GM13977 (cell line): ENCODE data around the gene SH3TC1.

Source experiments
- DNase-seq: peaks from one replicate; pipeline ENCODE4 v3.0.0; 2012; ENCODE audit warnings: low spot score
- in situ Hi-C: fragments of 300-500 bp; cut with MboI; formaldehyde crosslinking; loops from one replicate; pipeline ENCODE4 v1.12.0; 2022; ENCODE audit warnings: low sequenced_read_pairs, low pct_unique_long_range_greater_than_20kb, mixed read lengths, inconsistent platforms; ENCODE audit not compliant: unreplicated experiment
- TF ChIP-seq, protein P1 (sequence below): IDR thresholded peaks from 2 replicates; pipeline ENCODE4 v1.5.1; 2012; ENCODE audit warnings: mild to moderate bottlenecking, control low read depth; ENCODE audit not compliant: insufficient read depth; ENCODE audit errors: extremely low read depth, missing control alignments

Gene SH3TC1

DNA sequence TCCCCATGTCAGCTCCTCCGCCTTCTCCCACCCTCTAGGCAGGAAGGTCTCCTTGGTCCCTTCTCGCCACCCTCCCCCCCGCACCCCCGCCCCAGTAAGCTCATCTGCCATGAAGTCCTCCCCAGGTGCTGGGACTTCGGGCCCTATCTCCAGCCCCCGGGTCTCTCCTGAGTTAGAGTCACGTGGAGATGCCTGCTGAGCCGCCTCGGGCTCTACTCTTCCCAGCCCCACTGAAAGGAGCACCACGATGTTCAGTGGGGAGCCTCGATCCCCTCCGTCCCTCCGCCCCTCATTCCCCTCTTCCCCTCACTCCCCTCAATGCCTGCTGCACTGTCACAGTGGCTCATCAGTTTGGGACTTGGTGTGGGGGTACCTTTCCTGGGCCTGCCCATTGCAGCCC lies 74.4 kb downstream of the SH3TC1 start:
- no peak for DNase-seq
- in situ Hi-C loops: no loop called here
- TF ChIP-seq, protein P1, sequence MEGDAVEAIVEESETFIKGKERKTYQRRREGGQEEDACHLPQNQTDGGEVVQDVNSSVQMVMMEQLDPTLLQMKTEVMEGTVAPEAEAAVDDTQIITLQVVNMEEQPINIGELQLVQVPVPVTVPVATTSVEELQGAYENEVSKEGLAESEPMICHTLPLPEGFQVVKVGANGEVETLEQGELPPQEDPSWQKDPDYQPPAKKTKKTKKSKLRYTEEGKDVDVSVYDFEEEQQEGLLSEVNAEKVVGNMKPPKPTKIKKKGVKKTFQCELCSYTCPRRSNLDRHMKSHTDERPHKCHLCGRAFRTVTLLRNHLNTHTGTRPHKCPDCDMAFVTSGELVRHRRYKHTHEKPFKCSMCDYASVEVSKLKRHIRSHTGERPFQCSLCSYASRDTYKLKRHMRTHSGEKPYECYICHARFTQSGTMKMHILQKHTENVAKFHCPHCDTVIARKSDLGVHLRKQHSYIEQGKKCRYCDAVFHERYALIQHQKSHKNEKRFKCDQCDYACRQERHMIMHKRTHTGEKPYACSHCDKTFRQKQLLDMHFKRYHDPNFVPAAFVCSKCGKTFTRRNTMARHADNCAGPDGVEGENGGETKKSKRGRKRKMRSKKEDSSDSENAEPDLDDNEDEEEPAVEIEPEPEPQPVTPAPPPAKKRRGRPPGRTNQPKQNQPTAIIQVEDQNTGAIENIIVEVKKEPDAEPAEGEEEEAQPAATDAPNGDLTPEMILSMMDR: no peak

DNA sequence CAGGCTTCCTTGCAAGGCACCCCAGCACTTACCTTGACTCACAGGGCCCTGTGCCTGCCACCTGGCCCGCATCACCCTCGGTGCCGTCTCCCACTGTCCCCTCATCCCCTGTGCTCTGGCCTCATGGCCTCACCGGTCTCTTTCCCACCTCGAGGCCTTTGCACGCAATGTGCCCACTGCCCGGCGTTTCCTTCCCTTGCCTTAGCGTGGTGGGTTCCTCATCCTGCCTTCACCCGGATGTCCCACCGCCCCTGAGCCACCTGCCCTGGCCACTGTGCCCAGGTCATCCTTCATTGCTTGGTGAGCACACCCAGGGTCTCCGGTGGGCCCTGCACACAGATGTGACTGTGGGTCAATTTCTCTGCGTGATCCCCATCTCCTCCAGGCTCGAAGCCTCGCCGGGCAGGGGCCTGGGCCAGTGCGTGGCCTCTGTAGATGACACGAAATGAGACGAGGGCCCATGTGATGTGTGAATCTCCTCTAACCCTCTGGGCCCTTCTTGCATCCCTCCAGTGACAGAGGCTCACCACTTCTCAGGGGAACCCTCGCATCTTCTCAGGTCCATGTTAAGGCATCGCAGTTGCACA lies 75.1 kb downstream of the SH3TC1 start:
- TF ChIP-seq, protein P1: no peak
- in situ Hi-C loops: no loop called here
- DNase-seq: no peak

DNA sequence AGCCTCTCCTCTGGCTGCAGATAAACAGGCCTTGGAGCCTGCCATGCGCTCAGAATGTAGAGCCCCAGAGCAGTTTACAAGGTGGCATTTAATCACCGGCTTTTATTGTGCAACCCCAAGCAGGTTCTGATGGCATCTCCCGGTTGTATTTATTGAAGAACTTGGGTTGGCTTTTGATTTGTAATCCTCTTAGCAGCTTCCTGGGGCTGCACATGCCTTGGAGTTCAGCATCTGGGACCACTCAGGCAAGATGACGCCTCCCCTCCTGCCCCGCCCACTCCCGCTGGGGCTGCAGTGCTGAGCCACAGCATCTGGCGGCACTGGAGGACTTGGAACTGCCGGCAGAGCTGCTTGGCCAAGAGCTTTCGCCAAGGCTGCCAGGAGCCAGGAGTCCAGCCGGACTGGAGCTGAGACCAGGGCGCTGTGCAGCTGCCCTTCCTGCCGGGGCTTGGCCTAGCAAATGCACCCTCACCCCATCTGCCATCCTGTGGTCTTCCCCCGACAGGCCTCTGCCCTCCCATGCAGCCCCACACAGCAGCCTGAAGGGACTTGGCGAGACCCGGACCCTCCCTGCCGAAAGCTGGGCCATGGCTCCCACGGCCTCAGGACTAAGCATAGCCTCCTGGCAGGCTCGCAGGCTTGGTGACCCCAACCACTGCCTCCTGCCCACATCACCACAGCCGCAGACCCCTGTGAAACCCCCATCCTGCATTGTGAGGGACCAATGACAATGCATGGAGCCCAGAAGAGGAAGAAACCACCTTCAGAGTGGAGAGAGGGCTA lies 75.9 kb downstream of the SH3TC1 start:
- TF ChIP-seq, protein P1: no peak
- DNase-seq: no peak
- in situ Hi-C loops: no loop called here

DNA sequence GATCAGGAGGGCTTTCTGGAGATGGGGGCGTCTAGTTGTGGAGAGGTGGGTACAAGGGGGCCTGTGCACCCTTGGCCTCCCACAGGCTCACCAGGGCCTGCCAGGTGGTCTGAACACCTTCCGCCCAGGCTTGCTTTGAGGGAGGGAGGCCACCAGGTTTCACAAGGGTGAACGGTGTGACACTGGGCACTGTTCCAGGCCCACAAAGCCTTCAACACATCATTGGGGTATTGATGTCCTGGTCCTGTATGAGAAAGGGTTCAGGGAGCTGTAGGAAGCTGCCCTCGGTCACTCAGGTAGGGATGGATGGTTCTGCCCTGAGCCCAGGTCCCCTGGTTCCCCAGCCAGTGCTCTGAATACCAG lies 76.4 kb downstream of the SH3TC1 start:
- no peak for DNase-seq
- TF ChIP-seq, protein P1: no peak
- in situ Hi-C loops: no loop called here

DNA sequence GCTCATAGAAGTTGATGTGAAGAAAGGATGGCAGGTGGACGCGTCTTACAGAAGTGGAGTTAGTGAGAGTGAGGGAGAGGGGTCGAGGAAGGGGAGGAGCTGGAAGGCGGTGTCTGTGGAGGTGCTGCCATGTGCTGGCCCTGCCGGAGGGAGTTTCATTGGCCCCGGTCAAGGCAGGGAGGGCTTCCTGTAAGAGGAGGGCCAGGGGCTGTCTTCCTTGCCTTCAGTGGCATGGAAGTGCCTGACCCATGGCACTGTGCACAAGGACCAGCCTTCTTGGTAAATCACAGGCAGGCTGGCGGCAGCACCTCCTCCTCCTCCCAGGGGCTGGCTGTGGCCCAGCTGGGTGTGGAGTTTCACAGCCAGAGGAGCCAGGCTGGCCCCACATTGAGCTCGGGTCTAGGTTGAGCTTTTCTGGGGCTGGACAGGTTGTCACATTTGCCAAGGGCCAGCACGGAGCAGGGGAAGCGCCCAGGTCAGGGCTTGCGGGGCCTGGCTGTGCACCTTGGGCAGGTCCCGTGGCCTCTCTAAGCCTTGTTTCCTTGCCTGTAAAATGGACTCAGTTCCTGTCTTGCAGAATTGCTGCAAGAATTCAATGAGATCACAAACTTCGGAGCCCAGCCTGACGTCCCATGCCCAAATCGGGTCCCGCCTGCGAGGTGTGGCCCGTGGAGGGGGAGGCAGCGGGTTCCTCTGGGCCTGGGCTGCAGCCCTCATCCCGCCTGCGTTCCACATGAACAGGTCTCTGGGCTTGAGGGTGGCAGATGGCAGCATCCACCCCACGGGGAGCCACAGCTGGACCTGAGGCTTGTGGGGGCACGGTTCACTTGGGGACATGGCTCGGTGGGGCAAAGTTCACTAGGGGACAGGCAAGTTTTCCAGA lies 77.5 kb downstream of the SH3TC1 start:
- TF ChIP-seq, protein P1: no peak
- no peak for DNase-seq

DNA sequence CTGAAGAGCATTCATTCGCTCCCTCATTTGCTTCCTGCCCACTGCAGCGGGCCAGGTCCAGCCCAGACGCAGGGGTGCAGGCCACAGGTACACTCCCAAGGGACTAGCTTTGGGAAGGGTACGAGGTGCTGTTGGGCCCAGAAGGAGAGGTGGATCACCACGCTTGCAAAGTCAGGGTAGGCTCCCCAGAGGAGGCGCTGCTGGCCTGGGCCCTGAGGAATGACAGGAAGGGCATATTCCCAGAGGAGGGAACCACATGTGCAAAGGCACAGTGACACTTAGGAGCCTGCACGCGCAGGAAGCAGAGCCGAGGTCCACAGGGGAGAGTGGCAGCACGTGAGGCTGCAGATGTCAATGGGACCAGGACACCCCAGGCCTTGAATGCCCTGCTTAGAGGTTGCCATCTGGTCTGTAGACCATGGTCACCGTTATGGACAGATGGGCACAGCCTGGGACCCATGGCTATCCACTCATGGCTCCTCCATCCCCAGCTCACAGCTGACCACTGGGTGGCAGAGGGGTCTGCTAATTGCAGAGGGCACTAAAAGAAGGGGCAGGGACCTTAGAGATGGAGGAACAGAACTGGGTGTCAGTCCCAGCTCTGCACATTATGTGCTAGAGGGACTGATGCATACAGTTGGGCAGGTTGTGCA lies 78.4 kb downstream of the SH3TC1 start:
- TF ChIP-seq, protein P1: no peak
- DNase-seq: no peak
- in situ Hi-C loops: no loop called here

More for the DNA sequence above, 77.5 kb downstream of the SH3TC1 start:
- in situ Hi-C loops: no loop called here
